ENCODE data around the gene BTBD7.
"Not testable (repeated sequence)": the region's sequence is repeated elsewhere in the genome, so short reads cannot be mapped to it uniquely, and the experiment has no call there.

Gene BTBD7

GRCh38 chr14:93332853-93333630 is at the start of gene BTBD7:
TSS of gene BTBD7 (minus strand) at chr14:93333036. CDS start at chr14:93296051, 36,985 bp downstream.
- H3K36me3 Mint-ChIP-seq = peaks cover 2% of the 10 kb centered on the region
- H3K9me3 Mint-ChIP-seq (ENCODE audit: low read depth) = no peaks in the 10 kb centered on the region
- H3K27me3 Mint-ChIP-seq = no peaks in the 10 kb centered on the region
- H3K4me3 Mint-ChIP-seq = peak within 1 kb of the TSS; percentile 93
- H3K4me1 Mint-ChIP-seq (ENCODE audit: low read depth) = peaks cover 54% of the 10 kb centered on the region
- peak within 1 kb of the TSS; percentile 90 for H3K27ac Mint-ChIP-seq

- peaks cover 5% of the 10 kb centered on the region for H3K9me3 Mint-ChIP-seq (ENCODE audit: low read depth)
- no peaks in the 10 kb centered on the region for H3K4me1 Mint-ChIP-seq (ENCODE audit: low read depth)
- H3K27me3 Mint-ChIP-seq = peaks cover 14% of the 10 kb centered on the region
- no peaks in the 10 kb centered on the region for H3K36me3 Mint-ChIP-seq
- no peak overlapping the region for H3K4me3 Mint-ChIP-seq
- H3K27ac Mint-ChIP-seq = no peak overlapping the region
Measured at GRCh38 chr14:93381644-93382043, 48.8 kb upstream of the BTBD7 start.

GRCh38 chr14:93379831-93380230 is 47.0 kb upstream of the BTBD7 start:
- Mint-ChIP-seq H3K9me3 (ENCODE audit: low read depth) (peaks cover 5% of the 10 kb centered on the region), H3K36me3 (no peaks in the 10 kb centered on the region), H3K27ac (no peak overlapping the region), H3K4me1 (ENCODE audit: low read depth) (no peaks in the 10 kb centered on the region), H3K27me3 (peaks cover 14% of the 10 kb centered on the region), H3K4me3 (no peak overlapping the region)

- no peaks in the 10 kb centered on the region for H3K9me3 Mint-ChIP-seq (ENCODE audit: low read depth)
- H3K4me1 Mint-ChIP-seq (ENCODE audit: low read depth) = no peaks in the 10 kb centered on the region
- H3K27ac Mint-ChIP-seq = no peak overlapping the region
- no peak overlapping the region for H3K4me3 Mint-ChIP-seq
- peaks cover 10% of the 10 kb centered on the region for H3K27me3 Mint-ChIP-seq
- H3K36me3 Mint-ChIP-seq = no peaks in the 10 kb centered on the region
Measured at GRCh38 chr14:93375673-93376156, 42.9 kb upstream of the BTBD7 start.

GRCh38 chr14:93369713-93370266 is 37.0 kb upstream of the BTBD7 start:
- Mint-ChIP-seq H3K27me3 (peaks cover 15% of the 10 kb centered on the region), H3K4me1 (ENCODE audit: low read depth) (no peaks in the 10 kb centered on the region), H3K36me3 (no peaks in the 10 kb centered on the region), H3K27ac (no peak overlapping the region), H3K4me3 (no peak overlapping the region), H3K9me3 (ENCODE audit: low read depth) (no peaks in the 10 kb centered on the region)

GRCh38 chr14:93368996-93369712 is 36.3 kb upstream of the BTBD7 start:
- H3K27me3 Mint-ChIP-seq = peaks cover 18% of the 10 kb centered on the region
- H3K4me1 Mint-ChIP-seq (ENCODE audit: low read depth) = no peaks in the 10 kb centered on the region

GRCh38 chr14:93354873-93355272 is 22.0 kb upstream of the BTBD7 start:
- H3K9me3 Mint-ChIP-seq (ENCODE audit: low read depth); H3K36me3 Mint-ChIP-seq; H3K27me3 Mint-ChIP-seq; H3K4me3 Mint-ChIP-seq; H3K4me1 Mint-ChIP-seq (ENCODE audit: low read depth); H3K27ac Mint-ChIP-seq: not testable (repeated sequence)

More at GRCh38 chr14:93368996-93369712, 36.3 kb upstream of the BTBD7 start:
- Mint-ChIP-seq H3K4me3 (no peak overlapping the region), H3K36me3 (no peaks in the 10 kb centered on the region), H3K9me3 (ENCODE audit: low read depth) (no peaks in the 10 kb centered on the region), H3K27ac (no peak overlapping the region)

- Mint-ChIP-seq H3K9me3 (ENCODE audit: low read depth) (no peaks in the 10 kb centered on the region), H3K4me3 (no peak overlapping the region), H3K36me3 (no peaks in the 10 kb centered on the region), H3K27me3 (no peaks in the 10 kb centered on the region), H3K27ac (no peak overlapping the region), H3K4me1 (ENCODE audit: low read depth) (no peaks in the 10 kb centered on the region)
Measured at GRCh38 chr14:93348292-93348691, 15.5 kb upstream of the BTBD7 start.

- no peaks in the 10 kb centered on the region for H3K4me1 Mint-ChIP-seq (ENCODE audit: low read depth)
Measured at GRCh38 chr14:93347850-93348249, 15.0 kb upstream of the BTBD7 start.

GRCh38 chr14:93346926-93347721 is 14.3 kb upstream of the BTBD7 start, which contains the start of gene COX8C:
TSS of gene COX8C (plus strand) at chr14:93347182. CDS start at chr14:93347269, 87 bp downstream.
- Mint-ChIP-seq H3K27me3 (no peaks in the 10 kb centered on the region), H3K4me1 (ENCODE audit: low read depth) (no peaks in the 10 kb centered on the region), H3K27ac (no peak within 1 kb of the TSS), H3K36me3 (no peaks in the 10 kb centered on the region), H3K9me3 (ENCODE audit: low read depth) (no peaks in the 10 kb centered on the region), H3K4me3 (no peak within 1 kb of the TSS)

More at GRCh38 chr14:93347850-93348249, 15.0 kb upstream of the BTBD7 start:
- no peaks in the 10 kb centered on the region for H3K27me3 Mint-ChIP-seq
- H3K9me3 Mint-ChIP-seq (ENCODE audit: low read depth) = no peaks in the 10 kb centered on the region
- no peak overlapping the region for H3K27ac Mint-ChIP-seq
- H3K4me3 Mint-ChIP-seq = no peak overlapping the region
- H3K36me3 Mint-ChIP-seq = no peaks in the 10 kb centered on the region

- H3K9me3 Mint-ChIP-seq (ENCODE audit: low read depth) = no peaks in the 10 kb centered on the region
- H3K27ac Mint-ChIP-seq = no peak overlapping the region
- H3K36me3 Mint-ChIP-seq = peaks cover 2% of the 10 kb centered on the region
- no peak overlapping the region for H3K4me3 Mint-ChIP-seq
- H3K4me1 Mint-ChIP-seq (ENCODE audit: low read depth) = no peaks in the 10 kb centered on the region
- H3K27me3 Mint-ChIP-seq = peaks cover 1% of the 10 kb centered on the region
Measured at GRCh38 chr14:93343797-93344196, 11.0 kb upstream of the BTBD7 start.

GRCh38 chr14:93343266-93343665 is 10.4 kb upstream of the BTBD7 start:
- Mint-ChIP-seq H3K27ac (no peak overlapping the region), H3K9me3 (ENCODE audit: low read depth) (no peaks in the 10 kb centered on the region), H3K36me3 (peaks cover 2% of the 10 kb centered on the region)

GRCh38 chr14:93337884-93338283 is 5.0 kb upstream of the BTBD7 start:
- H3K27ac Mint-ChIP-seq = no peak overlapping the region
- H3K36me3 Mint-ChIP-seq = peaks cover 2% of the 10 kb centered on the region
- H3K4me1 Mint-ChIP-seq (ENCODE audit: low read depth) = peaks cover 19% of the 10 kb centered on the region
- H3K9me3 Mint-ChIP-seq (ENCODE audit: low read depth) = no peaks in the 10 kb centered on the region
- H3K27me3 Mint-ChIP-seq = peaks cover 1% of the 10 kb centered on the region
- no peak overlapping the region for H3K4me3 Mint-ChIP-seq

More at GRCh38 chr14:93343266-93343665, 10.4 kb upstream of the BTBD7 start:
- peaks cover 1% of the 10 kb centered on the region for H3K27me3 Mint-ChIP-seq
- no peak overlapping the region for H3K4me3 Mint-ChIP-seq
- H3K4me1 Mint-ChIP-seq (ENCODE audit: low read depth) = no peaks in the 10 kb centered on the region

GRCh38 chr14:93337143-93337753 is 4.4 kb upstream of the BTBD7 start:
- no peaks in the 10 kb centered on the region for H3K9me3 Mint-ChIP-seq (ENCODE audit: low read depth)
- no peak overlapping the region for H3K4me3 Mint-ChIP-seq
- H3K4me1 Mint-ChIP-seq (ENCODE audit: low read depth) = peaks cover 19% of the 10 kb centered on the region
- H3K36me3 Mint-ChIP-seq = peaks cover 2% of the 10 kb centered on the region
- no peak overlapping the region for H3K27ac Mint-ChIP-seq
- H3K27me3 Mint-ChIP-seq = peaks cover 1% of the 10 kb centered on the region

All from activated naive CD8-positive, alpha-beta T cell (primary cell).